Sigmoid colon (tissue), 4 donors: ENCODE data around the gene ETS2.

Source experiments
- CTCF ChIP-seq, 4 experiments: fragments of 450-650 bp in 3 of 4; fragments of 200-600 bp in 1 of 4; IDR thresholded peaks; one replicate each; pipeline ENCODE4 v1.5.1; 2016 to 2019; ENCODE audit warnings: antibody characterized with exemption in 4 of 4, mild to moderate bottlenecking in 3 of 4, moderate library complexity in 2 of 4
- POLR2A ChIP-seq, 2 donors: fragments of 450-650 bp; IDR thresholded peaks; one replicate each; pipeline ENCODE4 v1.6.1; 2016; ENCODE audit warnings: antibody characterized with exemption in 2 of 2, mild to moderate bottlenecking in 2 of 2, moderate library complexity in 2 of 2
- POLR2AphosphoS5 ChIP-seq, 4 donors: sonication (generic); formaldehyde crosslinking; IDR thresholded peaks; one replicate each; pipeline ENCODE4 v1.6.1; 2017; ENCODE audit warnings: antibody characterized with exemption in 4 of 4

DNA sequence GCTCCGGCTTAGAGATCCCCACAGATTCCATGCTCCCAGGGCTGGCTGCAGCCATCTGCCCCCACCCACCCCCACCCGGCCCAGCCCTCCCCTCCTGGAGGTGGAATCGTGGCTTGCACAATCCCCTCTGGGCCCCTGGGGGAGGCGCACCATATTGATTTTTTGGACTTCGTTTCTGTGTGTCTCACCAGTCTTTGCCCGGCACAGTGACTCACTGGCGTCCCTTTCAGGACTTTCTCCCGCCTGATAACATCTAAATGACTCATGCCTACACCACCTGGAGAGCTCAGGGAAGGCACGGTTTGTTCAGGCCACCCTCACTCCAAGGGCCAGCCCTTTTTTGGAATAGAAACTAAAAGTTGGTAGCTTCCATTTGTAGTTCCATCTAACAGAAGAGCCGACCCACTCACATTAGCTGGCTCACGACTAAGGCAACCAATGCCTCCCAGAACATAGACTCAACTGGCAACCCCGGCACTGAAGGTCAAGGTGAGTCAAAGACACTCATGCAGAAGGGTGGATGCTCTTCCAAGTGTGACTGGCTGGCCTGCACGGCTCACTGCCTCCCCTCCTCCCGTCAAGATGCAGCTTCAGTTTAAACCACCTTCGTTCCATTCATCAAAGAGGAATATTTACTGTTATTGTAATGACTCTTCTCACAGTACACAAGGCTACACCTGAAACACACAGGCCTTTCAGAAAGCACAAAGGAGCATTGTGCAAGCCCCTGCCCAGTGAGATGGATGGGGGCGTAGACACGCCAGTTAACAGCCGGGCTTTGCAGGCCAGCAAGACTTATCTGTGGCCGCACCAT lies 18.1 kb upstream of the ETS2 start:
- no peak for TF ChIP-seq CTCF (IDR thresholded peaks at IDR 0.05)
- TF ChIP-seq POLR2A (IDR thresholded peaks at IDR 0.05): no peak
- TF ChIP-seq POLR2AphosphoS5 (IDR thresholded peaks at IDR 0.05): no peak
